T-helper 1 cell (primary cell): ENCODE results near the gene DYNC1LI1.
A peak's percentile ranks its signal among the peaks of the same experiment; 100 is the strongest.

Source experiments
- DNase-seq, 5 donors: peaks; one replicate each; pipeline ENCODE4 v3.0.0-alpha.2; 2012 to 2020
- total RNA-seq, 4 donors: gene quantifications; one replicate each; lab custom pipeline; 2026; lab: John Stamatoyannopoulos, UW

Gene DYNC1LI1
- 28.9 to 43.7 (median 37.8) reads per million in 4 donors for total RNA-seq

- peak; percentile 91 to 95 (median 93) for DNase-seq
These were observed at the start of gene DYNC1LI1 for GRCh38 chr3:32570421-32571191. TSS of gene DYNC1LI1 (minus strand) at chr3:32570858. CDS start at chr3:32570770, 88 bp downstream.

GRCh38 chr3:32619395-32619794 lies 48.7 kb upstream of the DYNC1LI1 start:
- DNase-seq: no peak

GRCh38 chr3:32616267-32616962 lies 45.8 kb upstream of the DYNC1LI1 start:
- no peak for DNase-seq

- no peak for DNase-seq
These were observed 44.3 kb upstream of the DYNC1LI1 start for GRCh38 chr3:32614956-32615355.

GRCh38 chr3:32613183-32613582 lies 42.5 kb upstream of the DYNC1LI1 start:
- DNase-seq: no peak

- DNase-seq: no peak
These were observed 41.9 kb upstream of the DYNC1LI1 start for GRCh38 chr3:32612547-32612946.

GRCh38 chr3:32607522-32607921 lies 36.9 kb upstream of the DYNC1LI1 start:
- no peak for DNase-seq

- DNase-seq: no peak
These were observed 36.3 kb upstream of the DYNC1LI1 start for GRCh38 chr3:32606960-32607359.

GRCh38 chr3:32606277-32606676 lies 35.6 kb upstream of the DYNC1LI1 start:
- DNase-seq: no peak

- DNase-seq: no peak
These were observed 32.4 kb upstream of the DYNC1LI1 start for GRCh38 chr3:32603064-32603463.

GRCh38 chr3:32602206-32602605 lies 31.5 kb upstream of the DYNC1LI1 start:
- DNase-seq: no peak

- DNase-seq: no peak
These were observed 31.1 kb upstream of the DYNC1LI1 start for GRCh38 chr3:32601722-32602121.

- no peak for DNase-seq
These were observed 27.0 kb upstream of the DYNC1LI1 start for GRCh38 chr3:32597656-32598055.

GRCh38 chr3:32596909-32597369 lies 26.3 kb upstream of the DYNC1LI1 start:
- DNase-seq: no peak

- no peak for DNase-seq
These were observed 25.7 kb upstream of the DYNC1LI1 start for GRCh38 chr3:32596282-32596908.

- no peak for DNase-seq
These were observed 24.7 kb upstream of the DYNC1LI1 start for GRCh38 chr3:32595323-32595722.

GRCh38 chr3:32593903-32594525 lies 23.4 kb upstream of the DYNC1LI1 start:
- DNase-seq: no peak

GRCh38 chr3:32592696-32593353 lies 22.2 kb upstream of the DYNC1LI1 start:
- no peak for DNase-seq

- DNase-seq: no peak
These were observed 21.4 kb upstream of the DYNC1LI1 start for GRCh38 chr3:32592011-32592410.

GRCh38 chr3:32591186-32591585 lies 20.5 kb upstream of the DYNC1LI1 start:
- DNase-seq: no peak

- DNase-seq: no peak
These were observed 15.7 kb upstream of the DYNC1LI1 start for GRCh38 chr3:32586356-32586755.

- DNase-seq: no peak
These were observed 14.0 kb upstream of the DYNC1LI1 start for GRCh38 chr3:32584660-32585059.

GRCh38 chr3:32583708-32584107 lies 13.1 kb upstream of the DYNC1LI1 start:
- no peak for DNase-seq
